HG03432 (cell line): Measurements from ENCODE around the gene ADGRD1.

Source experiments
- ATAC-seq: cut with Tn5 transposase; IDR thresholded peaks from one replicate; pipeline ENCODE4 v1.9.1; 2021; ENCODE audit warnings: mild to moderate bottlenecking, moderate library complexity; ENCODE audit not compliant: unreplicated experiment

The ADGRD1 gene

GRCh38 chr12:131085816-131086591 is 132.3 kb downstream of the ADGRD1 start:
- ATAC-seq, result no peak

- ATAC-seq, result no peak
Observed at GRCh38 chr12:131087302-131087818, 133.7 kb downstream of the ADGRD1 start.

- no peak for ATAC-seq
Observed at GRCh38 chr12:131087991-131088700, 134.4 kb downstream of the ADGRD1 start.

GRCh38 chr12:131088701-131089530 is 135.2 kb downstream of the ADGRD1 start:
- ATAC-seq, result no peak

GRCh38 chr12:131089531-131090273 is 136.0 kb downstream of the ADGRD1 start:
- no peak for ATAC-seq

- ATAC-seq, result no peak
Observed at GRCh38 chr12:131090274-131091210, 136.8 kb downstream of the ADGRD1 start.

GRCh38 chr12:131091413-131091975 is 137.8 kb downstream of the ADGRD1 start:
- no peak for ATAC-seq

GRCh38 chr12:131091976-131092691 is 138.4 kb downstream of the ADGRD1 start:
- no peak for ATAC-seq

- ATAC-seq, result peak; percentile 77
Observed at GRCh38 chr12:131092901-131093603, 139.3 kb downstream of the ADGRD1 start.

GRCh38 chr12:131093604-131093955 is 139.9 kb downstream of the ADGRD1 start:
- ATAC-seq, result no peak

- no peak for ATAC-seq
Observed at GRCh38 chr12:131093971-131094830, 140.5 kb downstream of the ADGRD1 start.

GRCh38 chr12:131094831-131095805 is 141.4 kb downstream of the ADGRD1 start:
- ATAC-seq, result no peak

GRCh38 chr12:131095826-131096680 is 142.3 kb downstream of the ADGRD1 start:
- ATAC-seq, result no peak

GRCh38 chr12:131096681-131097181 is 143.0 kb downstream of the ADGRD1 start:
- ATAC-seq, result no peak
